H9 (cell line): ENCODE data around the gene NOXA1. TPM values are rescaled to one million over a fixed set of nuclear protein-coding genes. Genes with fewer than 3 reads are reported as not detected.

Experiments
- DNase-seq: peaks from one replicate; pipeline ENCODE4 v3.0.0-alpha.2; 2017
- H2AFZ ChIP-seq: one replicate; pipeline ENCODE4 v1.6.1; 2013; ENCODE audit warnings: mild to moderate bottlenecking, low read length, control low read depth, moderate library complexity
- H2AK5ac ChIP-seq: 2 replicates; pipeline ENCODE4 v1.6.1; 2013; ENCODE audit warnings: low read length, control low read depth, mixed read lengths; ENCODE audit not compliant: insufficient read length
- H2BK120ac ChIP-seq: one replicate; pipeline ENCODE4 v1.6.1; 2013; ENCODE audit warnings: low read depth, mild to moderate bottlenecking, low read length, control low read depth, inconsistent platforms; ENCODE audit not compliant: poor library complexity, severe bottlenecking
- H2BK12ac ChIP-seq: 2 replicates; pipeline ENCODE4 v1.6.1; 2013; ENCODE audit warnings: low read length, control low read depth, mixed read lengths, low read depth; ENCODE audit not compliant: insufficient read length
- H2BK15ac ChIP-seq: 2 replicates; pipeline ENCODE4 v1.6.1; 2013; ENCODE audit warnings: low read depth, low read length, control low read depth
- H2BK20ac ChIP-seq: one replicate; pipeline ENCODE4 v1.6.1; 2013; ENCODE audit warnings: low read depth, mild to moderate bottlenecking, low read length, control low read depth, inconsistent platforms; ENCODE audit not compliant: poor library complexity, severe bottlenecking
- H2BK5ac ChIP-seq: 2 replicates; pipeline ENCODE4 v1.6.1; 2013; ENCODE audit warnings: low read length, control low read depth, mixed read lengths; ENCODE audit not compliant: insufficient read length
- H3K14ac ChIP-seq: 2 replicates; pipeline ENCODE4 v1.6.1; 2013; ENCODE audit warnings: low read length, control low read depth; ENCODE audit not compliant: insufficient read depth
- H3K18ac ChIP-seq: 2 replicates; pipeline ENCODE4 v1.6.1; 2013; ENCODE audit warnings: low read depth, mild to moderate bottlenecking, mixed read lengths, low read length, control low read depth; ENCODE audit not compliant: insufficient read length
- H3K23ac ChIP-seq: 2 replicates; pipeline ENCODE4 v1.6.1; 2013; ENCODE audit warnings: low read length, control low read depth, mixed read lengths, low read depth; ENCODE audit not compliant: insufficient read length
- H3K23me2 ChIP-seq: 2 replicates; pipeline ENCODE4 v1.6.1; 2013; ENCODE audit warnings: low read depth, mild to moderate bottlenecking, mixed read lengths, low read length, control low read depth; ENCODE audit not compliant: insufficient read length, poor library complexity, severe bottlenecking
- H3K27ac ChIP-seq: 2 replicates; pipeline ENCODE4 v1.5.1; 2013; ENCODE audit warnings: low read length, control low read depth, mixed read lengths, low read depth; ENCODE audit not compliant: insufficient read length
- H3K27me3 ChIP-seq: 2 replicates; pipeline ENCODE4 v1.6.1; 2013; ENCODE audit warnings: low read length, control low read depth, inconsistent platforms; ENCODE audit not compliant: insufficient read depth
- H3K4ac ChIP-seq: 2 replicates; pipeline ENCODE4 v1.6.1; 2013; ENCODE audit warnings: low read depth, mild to moderate bottlenecking, control low read depth, inconsistent platforms, low read length, moderate library complexity
- H3K4me1 ChIP-seq: 2 replicates; pipeline ENCODE4 v1.6.1; 2013; ENCODE audit warnings: low read length, control low read depth, inconsistent platforms; ENCODE audit not compliant: insufficient read depth
- H3K4me2 ChIP-seq: 2 replicates; pipeline ENCODE4 v1.6.1; 2013; ENCODE audit warnings: low read length, control low read depth, mixed read lengths; ENCODE audit not compliant: insufficient read length, insufficient read depth
- H3K56ac ChIP-seq: 2 replicates; pipeline ENCODE4 v1.6.1; 2013; ENCODE audit warnings: low read depth, mild to moderate bottlenecking, mixed read lengths, low read length, control low read depth; ENCODE audit not compliant: insufficient read length
- H3K79me1 ChIP-seq: 2 replicates; pipeline ENCODE4 v1.6.1; 2013; ENCODE audit warnings: low read depth, mild to moderate bottlenecking, moderate library complexity, low read length, control low read depth, inconsistent platforms; ENCODE audit not compliant: insufficient read depth, poor library complexity, severe bottlenecking
- H3K79me2 ChIP-seq: 2 replicates; pipeline ENCODE4 v1.6.1; 2013; ENCODE audit warnings: low read length, control low read depth, inconsistent platforms; ENCODE audit not compliant: insufficient read depth
- H3K9ac ChIP-seq: 2 replicates; pipeline ENCODE4 v1.6.1; 2013; ENCODE audit warnings: low read length, control low read depth, mixed read lengths; ENCODE audit not compliant: insufficient read length; ENCODE audit errors: extremely low read depth
- H3K9me3 ChIP-seq: one replicate; pipeline ENCODE4 v1.6.1; 2013; ENCODE audit warnings: low read depth, low read length, inconsistent platforms; ENCODE audit not compliant: control insufficient read depth
- H3T11ph ChIP-seq: one replicate; pipeline ENCODE4 v1.6.1; 2013; ENCODE audit warnings: mild to moderate bottlenecking, low read length, control low read depth, inconsistent platforms
- H4K20me1 ChIP-seq: one replicate; pipeline ENCODE4 v1.6.1; 2013; ENCODE audit not compliant: control insufficient read depth, insufficient read length, insufficient read depth
- H4K5ac ChIP-seq: 2 replicates; pipeline ENCODE4 v1.6.1; 2013; ENCODE audit warnings: low read depth, mild to moderate bottlenecking, mixed read lengths, low read length, control low read depth; ENCODE audit not compliant: insufficient read length
- H4K8ac ChIP-seq: replicated peaks from 2 replicates; pipeline ENCODE4 v1.6.1; 2013; ENCODE audit warnings: low read length, control low read depth, mixed read lengths, low read depth; ENCODE audit not compliant: insufficient read length
- H4K91ac ChIP-seq: 2 replicates; pipeline ENCODE4 v1.6.1; 2013; ENCODE audit warnings: low read depth, mild to moderate bottlenecking, moderate library complexity, mixed read lengths, low read length, control low read depth; ENCODE audit not compliant: insufficient read length
- H3K27ac Mint-ChIP-seq, 3 experiments: 2 replicates in 2 of 3; 3 replicates in 1 of 3; pipeline ENCODE4 v1.8.0; 2020 to 2021; ENCODE audit warnings: mixed read lengths in 3 of 3, mild to moderate bottlenecking in 1 of 3, moderate library complexity in 1 of 3
- H3K27me3 Mint-ChIP-seq: 2 replicates; pipeline ENCODE4 v1.8.0; 2021; ENCODE audit warnings: low read depth, mild to moderate bottlenecking, moderate library complexity, mixed read lengths
- H3K36me3 Mint-ChIP-seq, 3 experiments: 2 replicates in 2 of 3; 3 replicates in 1 of 3; pipeline ENCODE4 v1.8.0; 2020 to 2021; ENCODE audit warnings: low read depth in 3 of 3, mixed read lengths in 3 of 3; ENCODE audit not compliant: insufficient read depth in 1 of 3
- H3K4me1 Mint-ChIP-seq, 2 experiments: 2 replicates each; pipeline ENCODE4 v1.8.0; 2020; ENCODE audit warnings: mixed read lengths in 2 of 2
- H3K4me3 Mint-ChIP-seq, 2 experiments: 2 replicates in 1 of 2; 3 replicates in 1 of 2; pipeline ENCODE4 v1.8.0; 2020 to 2021; ENCODE audit warnings: mild to moderate bottlenecking in 2 of 2, mixed read lengths in 2 of 2, moderate library complexity in 1 of 2
- H3K9me3 Mint-ChIP-seq, 2 experiments: 2 replicates in 1 of 2; 3 replicates in 1 of 2; pipeline ENCODE4 v1.8.0; 2020; ENCODE audit warnings: mild to moderate bottlenecking in 2 of 2, mixed read lengths in 2 of 2, moderate library complexity in 1 of 2
- WGBS: extraction: QIAGEN DNeasy Blood & Tissue Kit; methylation state at CpG from one replicate; pipeline ENCODE4 v1.1.7; 2013; ENCODE audit warnings: missing lambda C conversion rate, low lambda C conversion rate, mixed read lengths; ENCODE audit not compliant: insufficient read length; ENCODE audit errors: extremely low coverage; 5-methylcytosine and 5-hydroxymethylcytosine counted together
- total RNA-seq: library from RNA; stranded (reverse); gene quantifications from 2 replicates; pipeline ENCODE4 v1.2.1, GENCODE V29; 2021
- TF ChIP-seq, protein P1 (sequence below): fragments of 200-600 bp; sonication (generic); conservative IDR thresholded peaks from 3 replicates; pipeline ENCODE4 v1.8.0; 2021; ENCODE audit warnings: antibody characterized with exemption, mild to moderate bottlenecking

NOXA1 gene
- total RNA-seq, 1 experiment from 2014 or later: 2.0 TPM

DNA sequence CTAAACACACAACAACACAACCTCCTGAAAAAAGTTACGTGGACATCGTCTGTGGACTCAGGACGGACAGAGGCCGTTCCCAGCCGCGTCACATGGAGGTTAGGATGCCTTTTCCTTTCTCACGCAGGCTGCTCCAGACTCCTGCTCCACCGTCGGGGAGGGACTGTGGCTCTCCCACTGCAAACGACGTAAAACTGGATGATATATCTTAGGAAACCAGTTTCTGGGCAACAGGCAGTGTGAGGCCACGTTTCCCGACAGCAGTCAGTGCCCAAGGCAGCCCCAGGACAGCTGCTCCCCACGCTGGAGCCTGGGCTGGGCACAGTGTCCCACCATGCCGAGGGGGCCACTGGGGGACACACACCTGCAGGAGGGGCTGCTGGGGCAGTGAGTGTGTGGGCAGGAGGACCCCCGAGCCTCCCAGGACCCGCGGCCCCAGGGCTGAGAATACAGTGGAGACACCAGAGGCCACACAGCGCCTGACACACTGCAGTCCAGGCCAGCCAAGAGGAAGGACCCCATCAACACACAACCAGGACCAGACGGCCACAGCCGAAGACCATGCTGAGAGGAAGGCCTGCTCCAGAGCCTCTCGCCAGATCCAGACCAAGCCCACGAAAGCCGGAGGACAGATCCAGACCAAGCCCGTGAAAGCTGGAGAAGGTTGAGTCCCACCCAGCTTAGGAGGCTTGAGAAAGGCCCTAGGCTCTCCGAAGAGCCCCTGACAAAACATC is 26.4 kb upstream of the NOXA1 start:
- Histone ChIP-seq H2BK12ac (no peak overlapping the region), H2BK120ac (no peak overlapping the region), H3K9ac (no peak overlapping the region), H3K23me2 (no peaks in the 10 kb centered on the region), H3K18ac (no peak overlapping the region), H4K8ac (no peak overlapping the region), H3K27me3 (no peaks in the 10 kb centered on the region), H3K23ac (no peak overlapping the region), H2BK5ac (no peak overlapping the region), H3K79me2 (no peaks in the 10 kb centered on the region), H4K91ac (no peak overlapping the region), H3K27ac (no peak overlapping the region), H3K56ac (no peak overlapping the region), H2BK20ac (no peak overlapping the region), H4K20me1 (no peaks in the 10 kb centered on the region), H4K5ac (no peak overlapping the region), H2AK5ac (no peak overlapping the region), H2BK15ac (no peak overlapping the region), H3K14ac (no peak overlapping the region), H2AFZ (no peak overlapping the region), H3K9me3 (no peaks in the 10 kb centered on the region), H3K4ac (no peak overlapping the region), H3K4me1 (no peaks in the 10 kb centered on the region), H3K79me1 (no peaks in the 10 kb centered on the region), H3T11ph (no peak overlapping the region), H3K4me2 (no peak overlapping the region)
- Mint-ChIP-seq H3K36me3 (peaks cover 2 to 13% (median 10%) of the 10 kb centered on the region in 3 experiments; a peak in 5 of 7 replicates), H3K4me3 (no peak overlapping the region), H3K27me3 (no peaks in the 10 kb centered on the region; the same call in 1 of the 2 replicates), H3K27ac (no peak overlapping the region; a peak in 1 of 7 replicates), H3K4me1 (no peaks in the 10 kb centered on the region), H3K9me3 (peaks cover under 1 to 4% of the 10 kb centered on the region in 2 experiments; a peak in 4 of 5 replicates)
- no CpG with 5 or more reads among the region's 26 CpGs for WGBS
- TF ChIP-seq, protein P1, sequence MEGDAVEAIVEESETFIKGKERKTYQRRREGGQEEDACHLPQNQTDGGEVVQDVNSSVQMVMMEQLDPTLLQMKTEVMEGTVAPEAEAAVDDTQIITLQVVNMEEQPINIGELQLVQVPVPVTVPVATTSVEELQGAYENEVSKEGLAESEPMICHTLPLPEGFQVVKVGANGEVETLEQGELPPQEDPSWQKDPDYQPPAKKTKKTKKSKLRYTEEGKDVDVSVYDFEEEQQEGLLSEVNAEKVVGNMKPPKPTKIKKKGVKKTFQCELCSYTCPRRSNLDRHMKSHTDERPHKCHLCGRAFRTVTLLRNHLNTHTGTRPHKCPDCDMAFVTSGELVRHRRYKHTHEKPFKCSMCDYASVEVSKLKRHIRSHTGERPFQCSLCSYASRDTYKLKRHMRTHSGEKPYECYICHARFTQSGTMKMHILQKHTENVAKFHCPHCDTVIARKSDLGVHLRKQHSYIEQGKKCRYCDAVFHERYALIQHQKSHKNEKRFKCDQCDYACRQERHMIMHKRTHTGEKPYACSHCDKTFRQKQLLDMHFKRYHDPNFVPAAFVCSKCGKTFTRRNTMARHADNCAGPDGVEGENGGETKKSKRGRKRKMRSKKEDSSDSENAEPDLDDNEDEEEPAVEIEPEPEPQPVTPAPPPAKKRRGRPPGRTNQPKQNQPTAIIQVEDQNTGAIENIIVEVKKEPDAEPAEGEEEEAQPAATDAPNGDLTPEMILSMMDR: no peak
- no peak for DNase-seq
